UCSD-AML1 (cell line): Measurements from ENCODE around the gene CDH10.

Experiments used
- DNase-seq: peaks from one replicate; lab custom pipeline; 2025; ENCODE audit not compliant: unreplicated experiment; lab: John Stamatoyannopoulos, UW

CDH10 gene

GRCh38 chr5:24644761-24645160 is at the start of gene CDH10:
CDH10 (minus strand) TSS chr5:24644978; CDS start chr5:24593490, 51,488 bp downstream.
- DNase-seq: no peak

- DNase-seq: no peak
These were observed 48.8 kb upstream of the CDH10 start for GRCh38 chr5:24693609-24694008.

GRCh38 chr5:24691074-24691473 is 46.3 kb upstream of the CDH10 start:
- no peak for DNase-seq

GRCh38 chr5:24681106-24681505 is 36.3 kb upstream of the CDH10 start:
- DNase-seq: no peak

GRCh38 chr5:24668050-24668449 is 23.3 kb upstream of the CDH10 start:
- no peak for DNase-seq

- DNase-seq: no peak
These were observed 4.8 kb upstream of the CDH10 start for GRCh38 chr5:24649531-24649930.

GRCh38 chr5:24646915-24647314 is 2.1 kb upstream of the CDH10 start:
- no peak for DNase-seq

- no peak for DNase-seq
These were observed 705 bp upstream of the CDH10 start for GRCh38 chr5:24645483-24645882.

GRCh38 chr5:24643880-24644279 is 898 bp downstream of the CDH10 start:
- no peak for DNase-seq

- DNase-seq: no peak
These were observed 1.6 kb downstream of the CDH10 start for GRCh38 chr5:24643156-24643555.

- no peak for DNase-seq
These were observed 2.8 kb downstream of the CDH10 start for GRCh38 chr5:24642022-24642421.

GRCh38 chr5:24635209-24635608 is 9.6 kb downstream of the CDH10 start:
- DNase-seq: no peak

- DNase-seq: no peak
These were observed 11.0 kb downstream of the CDH10 start for GRCh38 chr5:24633715-24634325.

GRCh38 chr5:24632353-24632752 is 12.4 kb downstream of the CDH10 start:
- no peak for DNase-seq

GRCh38 chr5:24630918-24631317 is 13.9 kb downstream of the CDH10 start:
- DNase-seq: no peak

- no peak for DNase-seq
These were observed 15.0 kb downstream of the CDH10 start for GRCh38 chr5:24629798-24630197.

- no peak for DNase-seq
These were observed 19.9 kb downstream of the CDH10 start for GRCh38 chr5:24624872-24625271.

GRCh38 chr5:24623624-24624023 is 21.2 kb downstream of the CDH10 start:
- DNase-seq: no peak

GRCh38 chr5:24623031-24623430 is 21.7 kb downstream of the CDH10 start:
- no peak for DNase-seq

- DNase-seq: no peak
These were observed 23.0 kb downstream of the CDH10 start for GRCh38 chr5:24621792-24622191.

GRCh38 chr5:24616566-24616965 is 28.2 kb downstream of the CDH10 start:
- DNase-seq: no peak

- DNase-seq: no peak
These were observed 29.6 kb downstream of the CDH10 start for GRCh38 chr5:24615159-24615558.

GRCh38 chr5:24609706-24610105 is 35.1 kb downstream of the CDH10 start:
- no peak for DNase-seq
